ENCODE measurements around the gene PPOX.

Gene PPOX

GRCh38 chr1:161175771-161176453 is 9.7 kb downstream of the PPOX start:
- no peak for DNase-seq (ENCODE audit: low read depth in 1 of 2, low spot score in 1 of 2)

DNA sequence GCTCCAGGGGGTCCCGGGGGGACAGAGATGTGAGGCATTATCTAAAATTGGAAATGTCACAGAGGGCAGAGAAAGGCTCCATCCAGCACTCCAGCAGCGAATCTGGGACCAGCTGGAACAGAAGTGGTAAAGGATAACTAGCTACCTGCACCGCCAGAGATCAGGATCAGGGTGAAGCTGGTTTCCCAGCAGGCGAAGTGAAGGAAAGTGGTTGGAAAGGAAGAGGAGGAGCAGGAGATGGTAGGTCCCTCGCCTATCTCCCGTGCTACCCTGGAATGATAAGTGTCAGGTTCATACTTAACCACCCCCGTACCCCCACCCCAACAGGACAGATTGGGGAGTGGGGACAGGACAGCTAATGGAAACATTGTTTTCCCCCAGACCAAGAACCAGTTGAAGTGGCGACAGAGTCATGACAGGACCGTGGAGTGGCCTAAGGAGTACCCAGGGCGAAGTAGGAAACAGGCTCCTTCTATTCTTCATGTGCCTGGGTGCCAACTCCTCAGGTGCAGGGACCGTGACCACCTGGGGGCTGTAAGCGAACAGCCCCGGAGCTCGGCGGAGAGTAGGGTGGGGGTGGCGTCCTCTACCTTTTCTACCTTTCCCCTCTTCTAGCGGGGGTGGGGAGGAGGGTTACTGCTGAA is 10.4 kb downstream of the PPOX start:
- DNase-seq (ENCODE audit: low read depth in 1 of 2, low spot score in 1 of 2), result no peak

- peak; percentile 93 to 99 for DNase-seq (ENCODE audit: low read depth in 1 of 2, low spot score in 1 of 2)
Observed at GRCh38 chr1:161177112-161177935, 11.1 kb downstream of the PPOX start, which contains the start of gene B4GALT3. Gene B4GALT3 (minus strand): TSS chr1:161177507. CDS start chr1:161176060, 1,447 bp downstream.

DNA sequence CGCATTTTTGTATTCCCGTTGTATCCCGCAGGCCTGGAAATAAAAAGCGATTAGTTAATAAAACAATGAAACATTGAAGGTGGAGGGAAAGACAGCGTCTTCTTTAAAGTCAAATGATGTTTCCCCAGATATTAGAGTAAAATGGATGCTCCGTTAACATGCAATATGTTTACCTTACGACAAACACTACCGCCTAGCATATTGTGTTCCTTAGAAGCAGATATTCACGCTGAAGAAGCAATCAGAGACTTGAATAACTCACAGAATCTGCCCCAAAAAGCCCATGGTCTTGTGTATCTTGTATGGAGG is 11.7 kb downstream of the PPOX start:
- DNase-seq (ENCODE audit: low read depth in 1 of 2, low spot score in 1 of 2), result no peak

DNA sequence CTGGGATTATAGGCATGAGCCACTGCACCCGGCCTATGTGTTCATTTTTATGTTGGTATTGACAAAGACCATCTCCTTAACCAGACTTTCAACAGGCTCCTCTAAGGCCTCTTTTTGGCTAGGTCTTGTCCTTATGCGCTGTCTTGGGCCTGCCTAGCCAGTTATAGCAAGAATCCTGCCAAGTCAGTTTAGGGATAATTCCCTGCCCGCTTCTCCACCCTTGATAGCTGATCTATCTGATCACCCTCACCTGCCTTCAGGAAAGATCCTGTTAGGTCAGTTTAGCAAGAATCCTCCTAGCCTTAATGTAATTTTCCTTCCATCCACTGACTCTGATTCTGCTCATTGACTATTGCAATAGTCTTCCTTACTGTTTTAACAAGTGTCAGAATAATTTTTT is 13.5 kb downstream of the PPOX start:
- DNase-seq (ENCODE audit: low read depth in 1 of 2, low spot score in 1 of 2), result no peak

DNA sequence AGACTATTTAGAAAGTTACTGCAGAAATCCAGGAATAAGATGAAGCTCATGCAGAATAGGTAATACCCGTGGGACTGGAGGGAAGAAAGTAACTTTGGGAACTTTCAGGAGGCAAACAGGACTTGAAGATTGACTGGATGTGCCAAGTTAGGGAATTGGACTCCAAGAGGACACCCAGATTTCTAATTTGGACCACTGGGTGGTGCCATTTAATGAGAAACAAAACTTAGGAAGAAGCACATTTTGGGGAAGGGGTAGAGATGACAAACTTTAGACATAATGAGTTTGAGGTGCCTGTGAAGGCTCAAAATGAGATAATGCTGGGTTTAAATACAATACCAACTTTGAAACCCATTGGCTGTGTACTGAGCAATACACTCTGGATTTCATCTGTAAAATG is 14.4 kb downstream of the PPOX start:
- no peak for DNase-seq (ENCODE audit: low read depth in 1 of 2, low spot score in 1 of 2)

GRCh38 chr1:161182214-161182613 is 16.0 kb downstream of the PPOX start:
- peak; percentile 20 to 68 for DNase-seq (ENCODE audit: low read depth in 1 of 2, low spot score in 1 of 2)

DNA sequence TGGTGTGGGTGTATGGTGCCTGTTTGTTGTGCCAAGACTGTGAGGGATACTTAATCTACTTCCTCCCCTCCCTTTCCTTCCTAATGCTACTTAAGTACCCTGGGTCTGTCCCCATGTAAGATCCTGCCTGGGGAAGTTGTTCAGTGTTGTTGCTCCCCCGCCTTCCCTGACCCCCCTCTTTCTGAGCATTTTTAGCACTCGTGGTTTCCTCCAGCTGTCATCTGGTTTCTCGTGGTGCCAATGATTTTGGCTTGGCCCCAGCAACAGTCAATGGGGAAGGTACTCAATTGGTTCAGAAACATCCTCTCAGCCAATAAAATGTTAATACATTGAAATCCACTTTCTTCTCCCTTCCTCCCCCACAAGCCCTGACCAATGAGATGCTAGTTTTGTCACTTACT is 19.1 kb downstream of the PPOX start:
- DNase-seq (ENCODE audit: low read depth in 1 of 2, low spot score in 1 of 2), result peak in 1 of 2 donors; percentile 64

- DNase-seq (ENCODE audit: low read depth in 1 of 2, low spot score in 1 of 2), result no peak
Observed at GRCh38 chr1:161185732-161186311, 19.6 kb downstream of the PPOX start.

GRCh38 chr1:161187311-161187710 is 21.1 kb downstream of the PPOX start:
- DNase-seq (ENCODE audit: low read depth in 1 of 2, low spot score in 1 of 2), result no peak

- no peak for DNase-seq (ENCODE audit: low read depth in 1 of 2, low spot score in 1 of 2)
Observed at GRCh38 chr1:161188381-161188780, 22.2 kb downstream of the PPOX start.

- no peak for DNase-seq (ENCODE audit: low read depth in 1 of 2, low spot score in 1 of 2)
Observed at GRCh38 chr1:161189036-161189435, 22.8 kb downstream of the PPOX start.

GRCh38 chr1:161190962-161191521 is 24.8 kb downstream of the PPOX start:
- no peak for DNase-seq (ENCODE audit: low read depth in 1 of 2, low spot score in 1 of 2)

- DNase-seq (ENCODE audit: low read depth in 1 of 2, low spot score in 1 of 2), result no peak
Observed at GRCh38 chr1:161191971-161192370, 25.7 kb downstream of the PPOX start.

DNA sequence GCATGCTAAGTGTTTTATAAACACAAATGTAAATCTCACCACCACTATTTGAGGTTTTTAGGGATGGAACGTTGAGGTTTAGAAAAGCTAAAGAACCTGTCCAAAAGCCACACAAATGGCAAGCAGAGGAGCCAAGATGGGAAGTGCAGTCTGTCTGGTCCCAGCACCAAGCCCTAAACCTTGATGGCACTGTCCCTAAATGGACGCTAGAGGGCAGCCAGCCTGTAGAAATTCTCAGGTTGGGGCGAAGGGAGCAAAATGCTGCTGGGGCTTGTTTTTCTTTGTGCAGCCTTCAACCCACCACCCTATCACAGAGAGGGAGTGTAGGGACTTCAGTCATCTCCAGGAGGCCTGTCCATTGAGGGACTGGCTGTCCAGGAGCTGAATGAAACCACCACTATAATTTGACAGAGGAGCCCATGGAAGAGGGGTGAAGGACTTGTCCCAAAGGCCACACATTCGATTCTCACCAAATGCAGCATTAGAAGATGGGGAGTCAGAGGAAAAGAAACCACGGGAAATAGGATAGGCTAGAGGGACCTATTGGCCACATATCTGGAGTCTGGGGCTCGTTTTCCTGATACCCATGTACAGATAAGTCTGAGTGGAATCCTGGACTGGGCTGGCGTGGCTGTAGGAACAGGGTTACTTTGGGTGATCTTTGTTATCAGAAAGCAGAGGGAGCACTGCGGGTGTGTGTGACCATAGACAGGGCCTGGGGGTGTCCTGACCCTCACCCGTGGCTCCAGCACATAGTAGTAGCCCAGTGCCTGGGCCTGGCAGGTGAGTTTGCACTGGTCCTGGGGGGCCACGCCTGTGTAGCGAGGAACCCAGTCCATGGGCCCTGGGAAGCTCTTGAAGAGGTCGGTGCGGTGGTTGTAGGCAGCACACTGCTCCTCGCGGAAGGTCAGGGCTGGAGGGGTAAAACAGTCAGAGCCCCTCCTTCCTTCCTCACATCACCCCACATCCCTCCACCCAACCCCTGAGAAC is 26.5 kb downstream of the PPOX start:
- DNase-seq (ENCODE audit: low read depth in 1 of 2, low spot score in 1 of 2), result peak in 1 of 2 donors; percentile 68

DNA sequence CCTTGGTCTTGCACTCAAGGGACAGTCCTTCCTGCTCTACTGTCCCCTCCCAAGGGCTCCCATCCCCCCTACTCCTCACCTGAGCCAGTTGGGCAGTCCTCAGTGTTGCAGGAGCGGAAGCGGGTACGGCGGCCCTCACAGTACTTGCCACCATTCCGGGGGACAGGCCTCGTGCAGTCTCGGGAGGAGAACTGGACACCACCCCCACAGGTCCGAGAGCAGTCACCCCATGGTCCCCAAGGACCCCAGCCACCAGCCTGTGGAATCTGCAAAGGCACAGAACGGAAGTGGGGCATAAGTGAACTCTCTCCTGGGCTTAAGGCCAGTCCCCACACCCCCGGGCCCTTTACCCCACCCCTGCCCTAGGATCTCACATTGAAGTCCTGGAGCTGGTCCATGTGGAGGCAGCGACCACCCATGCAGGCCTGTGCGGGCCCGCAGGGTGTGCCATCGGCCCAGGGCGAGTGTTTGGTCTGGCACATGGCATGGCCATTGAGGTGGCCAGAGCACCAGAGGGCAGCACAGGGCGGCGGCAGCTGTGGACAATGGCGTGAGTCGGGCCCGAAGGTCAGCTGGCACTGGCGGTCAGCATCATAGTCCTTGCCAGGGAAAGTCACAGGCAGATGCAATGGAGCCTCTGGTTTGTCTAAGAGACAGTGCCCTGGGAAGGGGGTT is 27.5 kb downstream of the PPOX start:
- no peak for DNase-seq (ENCODE audit: low read depth in 1 of 2, low spot score in 1 of 2)

DNA sequence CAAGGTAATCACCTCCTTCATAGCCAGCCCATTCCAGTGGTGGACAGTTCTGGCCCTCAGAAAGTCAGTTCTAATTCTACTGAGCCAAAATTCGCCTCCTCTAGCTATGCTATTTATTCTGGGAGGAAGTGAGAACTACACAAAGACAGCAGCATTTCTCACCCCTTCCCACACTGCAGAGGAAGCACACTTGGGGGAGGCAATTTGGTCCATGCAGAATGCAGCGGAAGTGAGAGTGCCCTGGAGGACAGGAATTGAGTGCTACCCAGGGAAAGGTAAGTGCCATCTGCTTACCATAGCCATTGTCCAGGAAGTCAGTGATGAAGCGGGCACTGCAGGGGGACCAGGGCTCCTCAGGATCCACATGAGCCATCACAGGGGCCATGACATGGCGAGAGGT is 28.9 kb downstream of the PPOX start:
- no peak for DNase-seq (ENCODE audit: low read depth in 1 of 2, low spot score in 1 of 2)

DNA sequence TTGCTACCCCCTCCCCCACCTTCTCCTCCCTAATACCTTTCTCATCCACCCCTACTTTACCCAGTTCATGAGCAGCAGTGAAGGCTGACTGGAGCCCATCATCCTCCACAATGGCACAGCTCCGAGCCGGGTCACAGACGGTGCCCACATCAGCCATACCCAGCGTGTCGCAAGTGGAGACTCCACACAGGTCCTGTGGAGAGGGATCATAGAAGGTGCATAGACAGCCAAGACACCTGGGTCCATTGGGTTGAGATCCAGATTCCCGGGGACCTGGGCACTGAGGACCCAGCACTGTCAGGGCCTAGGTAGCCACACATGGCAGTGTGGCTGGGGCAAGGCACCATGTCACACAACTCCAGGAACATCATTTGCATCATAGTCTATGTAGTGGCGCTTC is 29.9 kb downstream of the PPOX start:
- DNase-seq (ENCODE audit: low read depth in 1 of 2, low spot score in 1 of 2), result no peak

DNA sequence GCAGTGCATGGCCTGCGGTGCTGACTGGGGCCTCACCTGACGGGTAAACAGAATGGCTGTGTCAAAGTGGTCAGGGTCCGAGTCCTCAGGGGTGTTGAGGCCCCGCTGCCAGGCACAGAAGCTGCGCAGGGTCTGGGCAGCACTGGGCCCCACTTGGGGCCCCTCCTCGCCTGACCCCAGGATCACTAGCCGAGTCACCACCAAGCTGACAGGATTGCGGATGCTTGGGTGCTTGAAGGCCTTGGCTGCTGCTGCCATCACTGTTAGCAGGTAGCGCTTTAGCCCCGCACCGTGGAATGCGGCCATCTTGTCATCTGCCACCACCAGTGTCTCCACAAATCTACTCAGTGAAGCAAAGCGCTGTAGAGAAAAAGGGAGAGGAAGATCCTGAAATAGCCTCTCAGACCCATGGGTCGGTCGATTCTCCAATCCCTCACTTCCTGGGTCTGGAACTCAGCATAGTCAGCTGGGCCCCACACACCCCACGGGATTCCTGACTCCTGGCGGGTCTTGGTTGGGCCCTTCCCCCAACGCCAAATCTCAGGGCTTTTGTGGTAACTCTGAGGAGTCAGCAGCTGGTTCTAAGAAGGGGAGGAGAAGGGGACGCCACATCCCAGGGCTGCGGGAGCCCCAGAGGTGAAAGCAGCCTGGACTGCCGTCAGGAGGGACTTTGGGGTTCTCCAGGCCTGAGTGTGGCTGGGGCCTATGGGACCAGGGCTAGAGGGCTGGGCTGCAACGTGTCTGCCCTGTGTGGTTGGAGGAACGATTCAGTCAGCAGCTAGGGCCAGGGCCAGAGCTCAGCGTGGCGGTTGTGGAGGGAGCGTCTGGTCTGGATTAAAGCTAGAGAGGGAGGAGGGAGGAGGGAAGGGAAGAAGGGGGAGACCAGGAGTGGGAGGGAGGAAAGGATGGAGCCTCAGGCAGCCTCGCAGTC is 30.6 kb downstream of the PPOX start:
- DNase-seq (ENCODE audit: low read depth in 1 of 2, low spot score in 1 of 2), result no peak
